ENCODE data around the gene ALDH2.

DNA sequence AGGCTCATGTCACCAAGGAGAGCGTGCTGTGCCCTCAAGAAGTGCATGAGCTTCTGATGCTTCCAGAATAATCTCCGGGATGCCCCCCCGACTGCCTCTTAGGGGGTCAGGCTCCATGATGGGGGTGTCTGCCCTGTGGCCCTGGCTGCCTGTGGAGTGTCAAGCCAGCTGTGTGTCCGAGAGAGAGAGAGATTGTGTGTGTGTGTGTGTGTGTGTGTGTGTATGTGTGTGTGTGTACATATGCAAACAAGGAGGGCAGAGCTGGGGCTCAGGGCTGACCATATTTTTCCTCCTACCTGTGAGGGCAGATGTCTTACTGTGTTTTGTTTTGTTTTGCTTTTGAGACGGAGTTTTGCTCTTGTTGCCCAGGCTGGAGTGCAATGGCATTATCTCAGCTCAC lies 5.6 kb upstream of the ALDH2 start:
- no peak for TF ChIP-seq EP300 (IDR thresholded peaks at IDR 0.05)
- TF ChIP-seq CTCF (IDR thresholded peaks at IDR 0.05), result no peak
- TF ChIP-seq POLR2A (IDR thresholded peaks at IDR 0.05), result no peak
